Neuronal stem cell (in vitro differentiated cells): ENCODE results near the gene PGAP6.
A peak's percentile ranks its signal among the peaks of the same experiment; 100 is the strongest.
"Not testable (repeated sequence)": the region's sequence is repeated elsewhere in the genome, so short reads cannot be mapped to it uniquely, and the experiment has no call there.

Source experiments
- DNase-seq: peaks from one replicate; pipeline ENCODE4 v3.0.0-alpha.2; 2013; ENCODE audit warnings: low spot score
- H2AFZ ChIP-seq: one replicate; pipeline ENCODE4 v1.6.1; 2013; ENCODE audit warnings: mild to moderate bottlenecking, low read length, inconsistent platforms
- H2AK5ac ChIP-seq: 2 replicates; pipeline ENCODE4 v1.6.1; 2013; ENCODE audit warnings: low read depth, mild to moderate bottlenecking, inconsistent platforms, low read length, moderate library complexity, mixed read lengths
- H2BK120ac ChIP-seq: 2 replicates; pipeline ENCODE4 v1.6.1; 2013; ENCODE audit warnings: low read depth, mild to moderate bottlenecking, inconsistent platforms, low read length, moderate library complexity, mixed read lengths
- H2BK12ac ChIP-seq: one replicate; pipeline ENCODE4 v1.6.1; 2013; ENCODE audit warnings: low read length, inconsistent platforms
- H2BK15ac ChIP-seq: 2 replicates; pipeline ENCODE4 v1.6.1; 2013; ENCODE audit warnings: mild to moderate bottlenecking, low read length, inconsistent platforms, mixed read lengths
- H2BK5ac ChIP-seq: one replicate; pipeline ENCODE4 v1.6.1; 2013; ENCODE audit warnings: inconsistent platforms, mild to moderate bottlenecking, low read length, moderate library complexity
- H3K14ac ChIP-seq: one replicate; pipeline ENCODE4 v1.6.1; 2013; ENCODE audit warnings: low read length, inconsistent platforms
- H3K18ac ChIP-seq: 2 replicates; pipeline ENCODE4 v1.6.1; 2013; ENCODE audit warnings: low read length, inconsistent platforms
- H3K23ac ChIP-seq: 2 replicates; pipeline ENCODE4 v1.6.1; 2013; ENCODE audit warnings: low read depth, mild to moderate bottlenecking, mixed read lengths, low read length, inconsistent platforms; ENCODE audit not compliant: poor library complexity
- H3K27ac ChIP-seq: replicated peaks from 3 replicates; pipeline ENCODE4 v1.5.1; 2013; ENCODE audit warnings: low read length, inconsistent platforms
- H3K27me3 ChIP-seq, 3 experiments: 2 replicates each; pipeline ENCODE4 v1.6.1; 2013; ENCODE audit warnings: low read length in 3 of 3, mild to moderate bottlenecking in 2 of 3, inconsistent platforms in 1 of 3, low read depth in 1 of 3, mixed read lengths in 1 of 3, moderate library complexity in 1 of 3; ENCODE audit not compliant: control insufficient read depth in 3 of 3, insufficient read depth in 3 of 3
- H3K36me3 ChIP-seq, 2 donors: replicated peaks in 1 of 2; 2 replicates each; pipeline ENCODE4 v1.6.1; 2013; ENCODE audit warnings: low read length in 2 of 2; ENCODE audit not compliant: control insufficient read depth in 2 of 2, insufficient read depth in 2 of 2
- H3K4ac ChIP-seq: 2 replicates; pipeline ENCODE4 v1.6.1; 2013; ENCODE audit warnings: inconsistent platforms, mild to moderate bottlenecking, low read length, moderate library complexity
- H3K4me1 ChIP-seq, 2 donors: 1 replicate in 1 of 2; 2 replicates in 1 of 2; pipeline ENCODE4 v1.6.1; 2013; ENCODE audit warnings: low read length in 2 of 2, low read depth in 1 of 2; ENCODE audit not compliant: control insufficient read depth in 2 of 2, insufficient read depth in 1 of 2
- H3K4me2 ChIP-seq: one replicate; pipeline ENCODE4 v1.6.1; 2013; ENCODE audit warnings: mild to moderate bottlenecking, low read length, inconsistent platforms; ENCODE audit not compliant: insufficient read depth, poor library complexity, severe bottlenecking
- H3K4me3 ChIP-seq, 2 donors: 2 replicates each; pipeline ENCODE4 v1.5.1; 2013; ENCODE audit warnings: low read length in 2 of 2, mild to moderate bottlenecking in 2 of 2, inconsistent platforms in 1 of 2, moderate library complexity in 1 of 2
- H3K79me1 ChIP-seq: one replicate; pipeline ENCODE4 v1.6.1; 2013; ENCODE audit warnings: low read depth, mild to moderate bottlenecking, inconsistent platforms, low read length, moderate library complexity
- H3K9ac ChIP-seq: one replicate; pipeline ENCODE4 v1.6.1; 2013; ENCODE audit warnings: mild to moderate bottlenecking, low read depth, low read length, inconsistent platforms; ENCODE audit not compliant: poor library complexity
- H3K9me3 ChIP-seq, 2 donors: replicated peaks in 1 of 2; 2 replicates each; pipeline versions ENCODE3 to v1.6.1; 2013; ENCODE audit warnings: low read length in 2 of 2, mild to moderate bottlenecking in 2 of 2, inconsistent platforms in 1 of 2, low read depth in 1 of 2, mixed read lengths in 1 of 2, moderate library complexity in 1 of 2; ENCODE audit not compliant: control insufficient read depth in 2 of 2, insufficient read depth in 1 of 2
- H4K8ac ChIP-seq: one replicate; pipeline ENCODE4 v1.6.1; 2013; ENCODE audit warnings: low read depth, mild to moderate bottlenecking, inconsistent platforms, low read length, moderate library complexity
- H4K91ac ChIP-seq: one replicate; pipeline ENCODE4 v1.6.1; 2013; ENCODE audit warnings: low read length, low read depth, mild to moderate bottlenecking, inconsistent platforms; ENCODE audit not compliant: poor library complexity
- WGBS, 2 donors: extraction: QIAGEN DNeasy Blood & Tissue Kit; methylation state at CpG; one replicate each; pipeline ENCODE4 v1.1.7; 2013; ENCODE audit warnings: missing lambda C conversion rate in 2 of 2, mixed read lengths in 1 of 2; ENCODE audit not compliant: insufficient read length in 2 of 2, insufficient replicate concordance in 1 of 2; ENCODE audit errors: extremely low coverage in 2 of 2; 5-methylcytosine and 5-hydroxymethylcytosine counted together

PGAP6 gene

GRCh38 chr16:378113-378820 lies 3.5 kb downstream of the PGAP6 start:
- H2AFZ ChIP-seq, H2BK15ac ChIP-seq, H2BK12ac ChIP-seq, DNase-seq, H3K4me2 ChIP-seq, H2AK5ac ChIP-seq, H2BK5ac ChIP-seq, H3K4ac ChIP-seq, H2BK120ac ChIP-seq, H3K4me3 ChIP-seq, H3K9me3 ChIP-seq, H3K27ac ChIP-seq, H3K14ac ChIP-seq, H4K91ac ChIP-seq, H4K8ac ChIP-seq, H3K9ac ChIP-seq, H3K18ac ChIP-seq: not testable (repeated sequence)
- Histone ChIP-seq H3K36me3 (peaks cover 25 to 42% of the 10 kb centered on the region in 2 donors), H3K4me1 (peaks cover 10 to 11% of the 10 kb centered on the region in 2 donors), H3K79me1 (peaks cover 18% of the 10 kb centered on the region), H3K27me3 (peaks cover 0 to 12% (median 7%) of the 10 kb centered on the region in 3 experiments), H3K23ac (peak overlapping the region; percentile 31)
- WGBS, 2 donors, result no CpG with 5 or more reads among the region's 36 CpGs

- DNase-seq, result no peak
- no peak overlapping the region for H2BK5ac ChIP-seq
- H2BK12ac ChIP-seq, result no peak overlapping the region
- no peak overlapping the region for H4K91ac ChIP-seq
- WGBS, 2 donors, result no CpG with 5 or more reads among the region's 42 CpGs
- no peak overlapping the region for H2BK120ac ChIP-seq
- H3K9me3 ChIP-seq, result no peaks in the 10 kb centered on the region
- no peak overlapping the region for H2AFZ ChIP-seq
- H3K14ac ChIP-seq, result no peak overlapping the region
- peaks cover 0 to 5% (median 4%) of the 10 kb centered on the region in 3 experiments for H3K27me3 ChIP-seq
- H3K4me2 ChIP-seq, result no peak overlapping the region
- no peak overlapping the region for H3K4ac ChIP-seq
- H3K79me1 ChIP-seq, result peaks cover 17% of the 10 kb centered on the region
- H3K9ac ChIP-seq, result peak overlapping the region; percentile 44
- H3K27ac ChIP-seq, result no peak overlapping the region
- H3K18ac ChIP-seq, result no peak overlapping the region
- H2AK5ac ChIP-seq, result no peak overlapping the region
- H3K4me1 ChIP-seq, result peaks cover 4 to 8% of the 10 kb centered on the region in 2 donors
- peaks cover 28 to 50% of the 10 kb centered on the region in 2 donors for H3K36me3 ChIP-seq
- H4K8ac ChIP-seq, result no peak overlapping the region
- peak overlapping the region; percentile 55 for H3K23ac ChIP-seq
- H3K4me3 ChIP-seq, result no peak overlapping the region
- H2BK15ac ChIP-seq, result no peak overlapping the region
Observed at GRCh38 chr16:377419-377951, 4.3 kb downstream of the PGAP6 start.

- Histone ChIP-seq H3K9ac (peak overlapping the region; percentile 44), H2BK120ac (no peak overlapping the region), H3K4me2 (no peak overlapping the region), H2AFZ (no peak overlapping the region), H2BK12ac (no peak overlapping the region), H3K79me1 (peaks cover 17% of the 10 kb centered on the region), H3K18ac (no peak overlapping the region), H3K27me3 (no peaks in the 10 kb centered on the region), H3K14ac (peak overlapping the region; percentile 38), H2BK15ac (no peak overlapping the region), H2AK5ac (no peak overlapping the region), H3K36me3 (peaks cover 28 to 56% of the 10 kb centered on the region in 2 donors), H3K4me1 (peaks cover 0 to 7% of the 10 kb centered on the region in 2 donors), H2BK5ac (peak overlapping the region; percentile 39), H3K4ac (no peak overlapping the region), H3K23ac (peak overlapping the region; percentile 55), H3K27ac (no peak overlapping the region), H3K4me3 (no peak overlapping the region), H4K8ac (no peak overlapping the region), H4K91ac (no peak overlapping the region), H3K9me3 (no peaks in the 10 kb centered on the region)
- DNase-seq, result no peak
- no CpG with 5 or more reads among the region's 26 CpGs for whole genome bisulfite sequencing, 2 donors
Observed at GRCh38 chr16:376817-377418, 4.9 kb downstream of the PGAP6 start.
